Gastrocnemius medialis (tissue), 4 donors: ENCODE measurements around the gene HSPA6. TPM values are rescaled to one million over a fixed set of nuclear protein-coding genes. Genes with fewer than 3 reads are reported as not detected.
"Not testable (repeated sequence)": the region's sequence is repeated elsewhere in the genome, so short reads cannot be mapped to it uniquely, and the experiment has no call there.

Source experiments
- ATAC-seq, 2 donors: fragments of 150-250 bp; one replicate each; pipeline ENCODE4 v1.9.1; 2016
- DNase-seq, 2 donors: peaks; one replicate each; pipeline ENCODE4 v3.0.0-alpha.2; 2019
- H3K27ac ChIP-seq, 4 donors: fragments of 200-600 bp; sonication (generic); 1 replicate in 1 of 4; 2 replicates in 3 of 4; pipeline ENCODE4 v1.5.1; 2016 to 2018; ENCODE audit warnings: mild to moderate bottlenecking in 2 of 4, moderate library complexity in 1 of 4
- H3K27me3 ChIP-seq, 3 donors: fragments of 200-600 bp; sonication (generic) in 2 of 3; 1 replicate in 1 of 3; 2 replicates in 2 of 3; pipeline versions ENCODE4 v1.5.1 to v1.6.0; 2016 to 2019; ENCODE audit warnings: mild to moderate bottlenecking in 1 of 3, moderate library complexity in 1 of 3
- H3K36me3 ChIP-seq, 2 donors: fragments of 200-600 bp; sonication (generic) in 1 of 2; one replicate each; pipeline ENCODE4 v1.5.1; 2017 to 2018
- H3K4me1 ChIP-seq, 2 donors: fragments of 200-600 bp; sonication (generic) in 1 of 2; one replicate each; pipeline ENCODE4 v1.5.1; 2016 to 2017; ENCODE audit warnings: mild to moderate bottlenecking in 2 of 2
- H3K4me3 ChIP-seq, 4 donors: fragments of 200-600 bp; sonication (generic) in 3 of 4; 1 replicate in 1 of 4; 2 replicates in 3 of 4; pipeline ENCODE4 v1.5.1; 2016 to 2019; ENCODE audit warnings: mild to moderate bottlenecking in 2 of 4
- H3K9me3 ChIP-seq, 3 donors: fragments of 200-600 bp; sonication (generic) in 2 of 3; 1 replicate in 1 of 3; 2 replicates in 2 of 3; pipeline ENCODE4 v1.5.1; 2016 to 2019
- POLR2A ChIP-seq, 2 donors: fragments of 450-650 bp; IDR thresholded peaks; one replicate each; pipeline ENCODE4 v1.6.1; 2017; ENCODE audit warnings: antibody characterized with exemption in 2 of 2, mild to moderate bottlenecking in 2 of 2, moderate library complexity in 2 of 2
- in situ Hi-C, 4 donors: fragments of 200-750 bp; cut with MboI; loops; one replicate each; pipeline versions ENCODE4 v1.15.0 to v1.8.0; 2017; ENCODE audit warnings: low sequenced_read_pairs in 4 of 4
- intact Hi-C: fragments of 100-400 bp; cut with DNase I; formaldehyde crosslinking; loops from one replicate; pipeline ENCODE4 v1.15.1; 2023; ENCODE audit warnings: low total_unique reads
- total RNA-seq, 4 donors: library from RNA; depleted of rRNA; stranded (reverse); fragments of >200 nt; gene quantifications; one replicate each; pipeline versions ENCODE4 v1.1.0 to v1.2.3, GENCODE V29; 2016
- TF ChIP-seq, protein P1 (sequence below), 5 experiments: fragments of 450-650 bp in 3 of 5; fragments of 200-600 bp in 2 of 5; sonication (generic) in 2 of 5; IDR thresholded peaks in 4 of 5; conservative IDR thresholded peaks in 1 of 5; 1 replicate in 4 of 5; 2 replicates in 1 of 5; pipeline ENCODE4 v1.5.1; 2016 to 2019; ENCODE audit warnings: antibody characterized with exemption in 5 of 5, mild to moderate bottlenecking in 3 of 5, moderate library complexity in 3 of 5

HSPA6 gene
- total RNA-seq, 4 donors from 2014 or later: 0.25 to 0.60 TPM; not detected in 2

DNA sequence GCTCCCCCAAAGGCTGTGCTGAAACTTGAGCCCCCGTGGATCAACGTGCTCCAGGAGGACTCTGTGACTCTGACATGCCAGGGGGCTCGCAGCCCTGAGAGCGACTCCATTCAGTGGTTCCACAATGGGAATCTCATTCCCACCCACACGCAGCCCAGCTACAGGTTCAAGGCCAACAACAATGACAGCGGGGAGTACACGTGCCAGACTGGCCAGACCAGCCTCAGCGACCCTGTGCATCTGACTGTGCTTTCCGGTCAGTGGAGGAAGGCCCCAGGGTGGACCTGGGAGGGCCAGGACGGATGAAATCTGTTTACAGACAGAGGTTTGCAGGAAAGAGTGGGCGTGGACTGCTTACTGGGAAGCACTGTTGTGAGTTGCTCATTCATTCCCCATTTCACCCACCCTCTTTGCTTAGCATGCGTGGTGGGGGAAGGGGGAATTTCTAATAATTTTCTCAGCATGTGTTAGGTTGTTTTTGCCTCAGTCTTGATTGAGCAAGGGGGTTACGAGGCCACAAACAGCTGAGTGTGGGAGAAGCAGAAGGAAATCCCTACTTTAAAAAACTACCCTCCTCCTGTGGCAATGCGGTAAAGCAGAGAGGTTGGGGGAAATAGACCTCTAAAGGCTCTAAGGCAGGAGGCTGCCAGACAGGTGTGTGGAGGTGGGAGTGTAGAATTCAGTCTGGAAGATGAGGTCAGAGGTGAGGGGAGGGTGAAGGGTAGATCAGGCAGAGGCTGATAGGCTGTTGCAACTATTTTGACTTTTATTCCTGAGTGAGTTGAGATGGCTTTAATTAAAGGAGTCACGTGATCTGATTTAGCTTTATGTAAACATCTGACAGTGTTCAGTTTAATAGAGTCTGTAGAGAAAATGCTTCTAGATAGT is 17.8 kb upstream of the HSPA6 start:
- peak overlapping the region in 1 of 4 donors; percentile 20 for H3K4me3 ChIP-seq
- no peak overlapping the region for H3K27ac ChIP-seq

DNA sequence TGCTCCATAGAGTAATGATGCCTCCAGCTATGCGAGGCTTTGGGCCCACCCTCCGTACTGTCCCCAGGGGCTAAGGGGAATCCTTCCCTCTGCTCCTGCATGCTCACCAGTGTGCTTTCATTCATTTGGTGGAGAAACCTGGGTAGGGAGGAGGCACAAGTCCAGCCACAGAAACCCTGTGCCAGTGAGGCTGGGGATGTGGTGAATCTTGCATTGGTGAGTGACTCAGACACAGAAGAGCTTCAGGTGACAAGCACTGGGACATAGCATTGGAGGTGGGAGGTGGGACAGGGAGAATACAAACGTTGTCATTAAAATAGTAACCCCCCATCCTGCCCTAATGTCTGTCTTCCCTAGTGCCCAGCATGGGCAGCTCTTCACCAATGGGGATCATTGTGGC is 13.9 kb upstream of the HSPA6 start:
- Histone ChIP-seq H3K27me3 (peaks cover 0 to 6% (median 5%) of the 10 kb centered on the region in 3 donors), H3K4me1 (no peaks in the 10 kb centered on the region), H3K27ac (no peak overlapping the region), H3K4me3 (no peak overlapping the region), H3K36me3 (no peaks in the 10 kb centered on the region), H3K9me3 (no peaks in the 10 kb centered on the region)
- ATAC-seq (no peak), DNase-seq (no peak)
- intact Hi-C loops (no loop called here), in situ Hi-C loops (no loop called here)
- TF ChIP-seq, protein P1, sequence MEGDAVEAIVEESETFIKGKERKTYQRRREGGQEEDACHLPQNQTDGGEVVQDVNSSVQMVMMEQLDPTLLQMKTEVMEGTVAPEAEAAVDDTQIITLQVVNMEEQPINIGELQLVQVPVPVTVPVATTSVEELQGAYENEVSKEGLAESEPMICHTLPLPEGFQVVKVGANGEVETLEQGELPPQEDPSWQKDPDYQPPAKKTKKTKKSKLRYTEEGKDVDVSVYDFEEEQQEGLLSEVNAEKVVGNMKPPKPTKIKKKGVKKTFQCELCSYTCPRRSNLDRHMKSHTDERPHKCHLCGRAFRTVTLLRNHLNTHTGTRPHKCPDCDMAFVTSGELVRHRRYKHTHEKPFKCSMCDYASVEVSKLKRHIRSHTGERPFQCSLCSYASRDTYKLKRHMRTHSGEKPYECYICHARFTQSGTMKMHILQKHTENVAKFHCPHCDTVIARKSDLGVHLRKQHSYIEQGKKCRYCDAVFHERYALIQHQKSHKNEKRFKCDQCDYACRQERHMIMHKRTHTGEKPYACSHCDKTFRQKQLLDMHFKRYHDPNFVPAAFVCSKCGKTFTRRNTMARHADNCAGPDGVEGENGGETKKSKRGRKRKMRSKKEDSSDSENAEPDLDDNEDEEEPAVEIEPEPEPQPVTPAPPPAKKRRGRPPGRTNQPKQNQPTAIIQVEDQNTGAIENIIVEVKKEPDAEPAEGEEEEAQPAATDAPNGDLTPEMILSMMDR (IDR thresholded peaks at IDR 0.05 in 4 of 5, conservative IDR thresholded peaks at IDR 0.05 in 1 of 5): no peak
- TF ChIP-seq POLR2A (IDR thresholded peaks at IDR 0.05): no peak

More for the DNA sequence above, 17.8 kb upstream of the HSPA6 start:
- peak; percentile 8 to 21 for DNase-seq
- TF ChIP-seq POLR2A (IDR thresholded peaks at IDR 0.05): no peak
- TF ChIP-seq, protein P1 (IDR thresholded peaks at IDR 0.05 in 4 of 5, conservative IDR thresholded peaks at IDR 0.05 in 1 of 5): no peak
- in situ Hi-C loops (no loop called here), intact Hi-C loops (no loop called here)
- ATAC-seq: no peak
- no peaks in the 10 kb centered on the region for H3K36me3 ChIP-seq
- peaks cover 0 to 20% (median 5%) of the 10 kb centered on the region in 3 donors for H3K27me3 ChIP-seq
- no peaks in the 10 kb centered on the region for H3K4me1 ChIP-seq
- no peaks in the 10 kb centered on the region for H3K9me3 ChIP-seq

DNA sequence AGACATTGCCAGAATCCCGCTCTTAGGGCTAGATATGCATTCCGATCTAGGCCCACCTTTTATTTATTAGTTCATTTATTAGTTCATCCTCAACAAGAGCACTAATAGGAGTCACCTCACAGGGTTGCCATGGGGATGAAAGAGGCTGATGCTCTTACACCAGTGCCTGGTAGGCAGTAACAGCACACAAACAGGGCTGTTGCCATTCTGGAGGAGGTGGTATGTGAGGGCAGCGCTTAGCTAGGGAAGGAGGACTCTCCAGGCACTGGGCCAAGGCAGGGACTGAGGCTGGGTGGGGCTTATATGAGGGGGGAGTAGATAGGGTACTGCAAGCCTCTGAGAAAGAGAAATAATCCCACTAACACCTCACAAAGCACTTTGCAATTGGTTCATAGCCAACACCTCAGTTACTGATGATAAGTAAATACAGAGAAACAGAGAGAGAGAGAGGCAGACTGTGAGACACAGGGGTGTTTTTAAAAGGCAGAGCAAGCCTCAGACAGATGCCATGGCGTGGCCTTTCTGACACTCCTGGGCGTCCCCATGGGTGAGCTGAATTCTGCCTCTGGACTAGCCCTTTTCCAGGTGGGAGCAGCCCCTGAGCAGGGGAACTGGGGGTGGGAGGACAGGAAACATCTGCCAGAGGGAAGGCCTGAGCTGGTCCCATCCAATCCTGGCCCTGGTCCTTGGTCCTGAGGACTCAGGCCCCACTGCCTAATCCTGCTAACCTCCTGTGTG is 13.2 kb upstream of the HSPA6 start:
- DNase-seq (no peak), ATAC-seq (no peak)
- H3K4me3 ChIP-seq: no peak overlapping the region
- intact Hi-C loops (no loop called here), in situ Hi-C loops (no loop called here)
- H3K27ac ChIP-seq: no peak overlapping the region
- peaks cover 0 to 6% (median 5%) of the 10 kb centered on the region in 3 donors for H3K27me3 ChIP-seq
- no peak for TF ChIP-seq POLR2A (IDR thresholded peaks at IDR 0.05)
- TF ChIP-seq, protein P1 (IDR thresholded peaks at IDR 0.05 in 4 of 5, conservative IDR thresholded peaks at IDR 0.05 in 1 of 5): no peak
- H3K4me1 ChIP-seq: no peaks in the 10 kb centered on the region
- H3K36me3 ChIP-seq: no peaks in the 10 kb centered on the region
- H3K9me3 ChIP-seq: no peaks in the 10 kb centered on the region

DNA sequence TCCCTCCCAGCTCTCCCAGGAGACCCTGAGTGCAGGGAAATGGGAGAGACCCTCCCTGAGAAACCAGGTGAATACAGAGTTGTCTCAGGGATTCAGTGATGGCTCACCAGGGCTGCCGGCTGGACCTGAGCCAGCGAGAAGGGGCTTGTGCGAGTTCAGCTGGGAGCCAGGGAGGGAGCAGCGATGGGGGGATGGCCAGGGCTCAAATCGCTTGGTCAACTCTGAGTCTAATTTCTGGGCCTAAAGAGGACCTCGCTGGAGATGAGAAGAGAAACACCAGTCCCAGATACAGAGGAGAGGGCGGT is 12.6 kb upstream of the HSPA6 start:
- H3K27me3 ChIP-seq: peaks cover 0 to 6% (median 5%) of the 10 kb centered on the region in 3 donors
- no peaks in the 10 kb centered on the region for H3K36me3 ChIP-seq
- H3K9me3 ChIP-seq: no peaks in the 10 kb centered on the region
- DNase-seq (no peak), ATAC-seq (no peak)
- TF ChIP-seq, protein P1 (IDR thresholded peaks at IDR 0.05 in 4 of 5, conservative IDR thresholded peaks at IDR 0.05 in 1 of 5): no peak
- no peak for TF ChIP-seq POLR2A (IDR thresholded peaks at IDR 0.05)
- no peak overlapping the region for H3K4me3 ChIP-seq
- intact Hi-C loops (no loop called here), in situ Hi-C loops (no loop called here)
- no peaks in the 10 kb centered on the region for H3K4me1 ChIP-seq
- no peak overlapping the region for H3K27ac ChIP-seq

DNA sequence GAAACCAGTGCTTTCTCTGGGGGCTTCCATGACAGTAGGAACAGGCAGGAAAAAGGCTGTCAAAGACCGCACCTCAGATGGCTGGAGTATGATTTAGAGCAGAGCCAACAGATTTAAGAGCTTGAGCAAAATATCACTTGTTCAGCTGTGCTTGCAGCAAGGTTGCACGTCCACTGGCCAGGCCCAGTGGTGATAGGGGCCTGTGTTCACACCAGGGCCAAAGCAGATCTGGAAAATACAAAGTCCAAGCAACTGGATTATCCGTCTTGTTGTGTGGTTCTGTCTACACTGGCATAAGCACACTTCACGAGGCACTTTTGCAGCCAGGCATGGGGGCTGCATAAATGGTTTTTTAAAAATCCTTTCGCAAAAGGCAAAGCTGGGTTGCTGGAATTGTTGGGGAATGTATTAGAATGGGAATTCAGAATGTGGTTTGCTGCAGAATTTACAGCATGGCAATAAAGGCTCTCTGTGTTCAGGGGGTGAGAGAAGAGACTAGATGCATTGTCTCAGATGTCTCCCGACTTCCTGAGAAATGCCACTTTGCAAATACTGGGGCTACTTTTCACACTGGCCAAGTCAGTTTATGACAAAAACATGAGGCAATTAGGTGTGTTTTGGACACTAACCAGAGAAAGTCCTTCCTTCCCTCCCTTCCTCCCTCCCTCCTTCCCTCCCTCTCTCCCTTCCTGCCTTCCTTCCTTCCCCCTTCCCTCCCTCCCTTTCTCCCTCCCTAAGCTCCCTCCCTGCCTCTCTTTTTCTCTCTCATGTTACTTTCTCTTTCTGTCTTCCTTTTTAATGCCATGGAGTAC is 11.5 kb upstream of the HSPA6 start:
- H3K9me3 ChIP-seq, H3K27me3 ChIP-seq, intact Hi-C loops, H3K4me3 ChIP-seq, H3K4me1 ChIP-seq, in situ Hi-C loops, DNase-seq, H3K36me3 ChIP-seq, H3K27ac ChIP-seq, ATAC-seq: not testable (repeated sequence)

DNA sequence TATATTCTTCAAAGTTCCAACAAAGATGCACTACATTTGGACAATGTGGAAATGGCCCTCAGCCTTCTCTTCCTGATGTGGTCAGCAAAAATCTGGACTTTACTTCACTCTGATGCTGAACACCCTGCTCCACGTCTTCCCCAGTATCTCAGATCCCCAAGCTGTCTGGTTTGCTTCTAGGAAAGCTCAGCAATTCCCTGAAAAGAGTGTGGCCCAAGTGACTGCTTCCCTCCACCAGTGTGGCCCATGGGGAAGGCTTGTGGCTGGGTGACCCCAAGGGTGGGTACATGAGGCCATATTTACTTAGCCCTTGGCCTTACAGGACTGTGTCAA is 10.9 kb upstream of the HSPA6 start:
- H3K27ac ChIP-seq, in situ Hi-C loops, intact Hi-C loops: not testable (repeated sequence)

DNA sequence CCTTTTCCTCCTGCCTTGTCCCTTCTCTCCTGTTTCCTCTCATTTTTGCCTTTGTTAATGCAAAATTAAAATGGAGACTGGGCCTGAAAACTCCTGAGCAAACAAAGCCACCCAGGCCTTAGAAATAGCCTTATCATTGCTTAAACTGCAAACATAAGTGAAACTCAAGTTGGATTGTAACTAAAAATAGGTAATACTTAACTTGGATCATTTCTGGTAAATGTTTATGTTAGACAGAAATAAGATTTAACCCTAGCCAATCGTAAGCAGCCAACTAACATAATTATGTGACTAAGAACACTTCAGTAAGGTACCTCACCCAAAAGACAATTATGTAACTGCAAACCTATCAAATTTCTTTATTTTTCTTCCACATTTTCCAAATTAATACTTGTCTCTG is 10.4 kb upstream of the HSPA6 start:
- intact Hi-C loops, H3K27ac ChIP-seq, H3K4me1 ChIP-seq, H3K27me3 ChIP-seq, DNase-seq, H3K36me3 ChIP-seq, H3K4me3 ChIP-seq, in situ Hi-C loops, H3K9me3 ChIP-seq, ATAC-seq: not testable (repeated sequence)

More for the DNA sequence above, 10.9 kb upstream of the HSPA6 start:
- ATAC-seq, H3K4me1 ChIP-seq, H3K9me3 ChIP-seq, H3K27me3 ChIP-seq, H3K4me3 ChIP-seq, DNase-seq, H3K36me3 ChIP-seq: not testable (repeated sequence)
